GM19193 (cell line): Measurements from ENCODE around the gene NPC1L1.

ENCODE experiments used
- POLR2A ChIP-seq: IDR thresholded peaks from 4 replicates; pipeline ENCODE4 v1.6.1; 2011; ENCODE audit not compliant: insufficient read depth, insufficient read length; ENCODE audit errors: extremely low read depth

Gene NPC1L1

GRCh38 chr7:44541028-44541869 lies at the start of gene NPC1L1:
NPC1L1 (minus strand) TSS chr7:44541330; CDS start chr7:44541259, 71 bp downstream.
- no peak for TF ChIP-seq POLR2A

GRCh38 chr7:44590910-44591309 lies 49.8 kb upstream of the NPC1L1 start:
- TF ChIP-seq POLR2A = no peak

GRCh38 chr7:44587843-44588711 lies 46.9 kb upstream of the NPC1L1 start:
- no peak for TF ChIP-seq POLR2A

GRCh38 chr7:44583146-44583865 lies 42.2 kb upstream of the NPC1L1 start:
- no peak for TF ChIP-seq POLR2A

GRCh38 chr7:44581879-44582603 lies 40.9 kb upstream of the NPC1L1 start, which contains the start of gene TMED4:
TMED4 (minus strand) TSS chr7:44582231; CDS start chr7:44582206, 25 bp downstream.
- peak; percentile 97 for TF ChIP-seq POLR2A

- no peak for TF ChIP-seq POLR2A
Observed at GRCh38 chr7:44580945-44581878, 40.1 kb upstream of the NPC1L1 start.

- no peak for TF ChIP-seq POLR2A
Observed at GRCh38 chr7:44576228-44576627, 35.1 kb upstream of the NPC1L1 start.

- TF ChIP-seq POLR2A = no peak
Observed at GRCh38 chr7:44575054-44575453, 33.9 kb upstream of the NPC1L1 start.

- no peak for TF ChIP-seq POLR2A
Observed at GRCh38 chr7:44574287-44574872, 33.2 kb upstream of the NPC1L1 start.

GRCh38 chr7:44573464-44574286 lies 32.5 kb upstream of the NPC1L1 start, which contains the start of gene DDX56:
DDX56 (minus strand) TSS chr7:44573908; CDS start chr7:44573895, 13 bp downstream.
- TF ChIP-seq POLR2A = peak; percentile 98

GRCh38 chr7:44572771-44573170 lies 31.6 kb upstream of the NPC1L1 start:
- no peak for TF ChIP-seq POLR2A

GRCh38 chr7:44569959-44570358 lies 28.8 kb upstream of the NPC1L1 start:
- no peak for TF ChIP-seq POLR2A

GRCh38 chr7:44568771-44569560 lies 27.8 kb upstream of the NPC1L1 start:
- no peak for TF ChIP-seq POLR2A
